GM12878 (cell line): ENCODE results near the gene FAM118A. TPM values are rescaled to one million over a fixed set of nuclear protein-coding genes. Genes with fewer than 3 reads are reported as not detected.
A peak's percentile ranks its signal among the peaks of the same experiment; 100 is the strongest.

Source experiments
- CTCF ChIP-seq, 3 experiments: IDR thresholded peaks in 2 of 3; conservative IDR thresholded peaks in 1 of 3; 2 replicates each; pipeline ENCODE4 v1.5.1; 2011; ENCODE audit warnings: low read depth in 3 of 3, low read length in 3 of 3, mild to moderate bottlenecking in 3 of 3, control low read depth in 2 of 3, moderate library complexity in 2 of 3, inconsistent platforms in 1 of 3, mixed read lengths in 1 of 3; ENCODE audit not compliant: control insufficient read depth in 2 of 3, insufficient read depth in 1 of 3; ENCODE audit errors: extremely low read depth in 1 of 3
- JUNB ChIP-seq: IDR thresholded peaks from 2 replicates; pipeline ENCODE4 v1.6.1; 2016; ENCODE audit warnings: antibody characterized with exemption, mild to moderate bottlenecking
- KAT2A ChIP-seq: conservative IDR thresholded peaks from 2 replicates; pipeline ENCODE4 v1.6.1; 2011; ENCODE audit warnings: low read depth, low read length; ENCODE audit not compliant: control insufficient read depth
- NFXL1 ChIP-seq: fragments of 450-650 bp; IDR thresholded peaks from 2 replicates; pipeline ENCODE4 v1.6.1; 2017; ENCODE audit warnings: antibody characterized with exemption, mild to moderate bottlenecking, borderline replicate concordance
- NR2F1 ChIP-seq: fragments of 450-650 bp; conservative IDR thresholded peaks from 2 replicates; pipeline ENCODE4 v1.6.1; 2017; ENCODE audit warnings: mild to moderate bottlenecking
- RELA ChIP-seq: fragments of 450-650 bp; IDR thresholded peaks from 2 replicates; pipeline ENCODE4 v1.8.0; 2014; ENCODE audit warnings: borderline replicate concordance; ENCODE audit not compliant: partially characterized antibody
- REST ChIP-seq: IDR thresholded peaks from 2 replicates; pipeline ENCODE4 v1.6.1; 2012; ENCODE audit warnings: mild to moderate bottlenecking, low read depth, low read length
- SIX5 ChIP-seq: IDR thresholded peaks from 2 replicates; pipeline ENCODE4 v1.6.1; 2011; ENCODE audit warnings: mild to moderate bottlenecking, low read depth, low read length, moderate library complexity; ENCODE audit not compliant: severe bottlenecking
- SRF ChIP-seq, 2 experiments: IDR thresholded peaks; 2 replicates each; pipeline ENCODE4 v1.6.1; 2011; ENCODE audit warnings: low read depth in 2 of 2, low read length in 2 of 2, mild to moderate bottlenecking in 1 of 2, moderate library complexity in 1 of 2
- STAT1 ChIP-seq: fragments of 450-650 bp; conservative IDR thresholded peaks from 2 replicates; pipeline ENCODE4 v1.6.1; 2014; ENCODE audit warnings: antibody characterized with exemption, mild to moderate bottlenecking
- TBL1XR1 ChIP-seq: IDR thresholded peaks from 2 replicates; pipeline ENCODE4 v1.6.1; 2012; ENCODE audit warnings: low read depth, low read length, improper control_type of control experiment
- TCF3 ChIP-seq: IDR thresholded peaks from 2 replicates; pipeline ENCODE4 v1.6.1; 2012; ENCODE audit warnings: low read depth, mild to moderate bottlenecking, low read length, borderline replicate concordance; ENCODE audit not compliant: insufficient read depth
- YBX1 ChIP-seq: fragments of 450-650 bp; IDR thresholded peaks from 2 replicates; pipeline ENCODE4 v1.6.1; 2016; ENCODE audit warnings: antibody characterized with exemption
- ZBED1 ChIP-seq: IDR thresholded peaks from 2 replicates; pipeline ENCODE4 v1.6.1; 2016; ENCODE audit warnings: borderline replicate concordance
- ZBTB4 ChIP-seq: fragments of 450-650 bp; formaldehyde crosslinking; IDR thresholded peaks from 2 replicates; pipeline ENCODE4 v1.4.0; 2022; ENCODE audit warnings: mild to moderate bottlenecking, moderate library complexity
- ZNF622 ChIP-seq: fragments of 450-650 bp; IDR thresholded peaks from 2 replicates; pipeline ENCODE4 v1.6.1; 2017; ENCODE audit warnings: mild to moderate bottlenecking, inconsistent platforms
- polyA plus RNA-seq, 11 experiments: library from polyadenylated mRNA; depleted of rRNA in 4 of 11; unstranded in 6 of 11; stranded (reverse) in 5 of 11; fragments of >200 nt; fragmentation: Nextera tagmentation in 4 of 11; fragmentation: Illumina TruSeq in 1 of 11; extraction: Ambion mirVana in 4 of 11; extraction: Trizol in 1 of 11; gene quantifications; 1 replicate in 1 of 11; 2 replicates in 10 of 11; pipeline versions ENCODE4 v1.2.1 to v1.2.3, GENCODE V29; 2011 to 2016; ENCODE audit warnings: inconsistent platforms in 2 of 11, missing spikeins in 2 of 11, low read depth in 1 of 11
- total RNA-seq, 4 experiments: library from RNA; depleted of rRNA in 3 of 4; stranded (reverse); fragments of >200 nt in 3 of 4; fragmentation: Illumina TruSeq in 1 of 4; extraction: Trizol in 1 of 4; gene quantifications; 2 replicates each; pipeline versions ENCODE4 v1.2.1 to v1.2.3, GENCODE V29; 2013 to 2021
- TF ChIP-seq, protein P1 (sequence below): fragments of 450-650 bp; IDR thresholded peaks from 2 replicates; pipeline ENCODE4 v1.6.1; 2017; ENCODE audit warnings: antibody characterized with exemption, mild to moderate bottlenecking, moderate library complexity

FAM118A gene
- total and polyA plus RNA-seq, 10 of the 15 experiments (the other 5 are each of a cell fraction or from before 2014, with no cell fraction given), result 17.4 to 332 (median 56.6) TPM

DNA sequence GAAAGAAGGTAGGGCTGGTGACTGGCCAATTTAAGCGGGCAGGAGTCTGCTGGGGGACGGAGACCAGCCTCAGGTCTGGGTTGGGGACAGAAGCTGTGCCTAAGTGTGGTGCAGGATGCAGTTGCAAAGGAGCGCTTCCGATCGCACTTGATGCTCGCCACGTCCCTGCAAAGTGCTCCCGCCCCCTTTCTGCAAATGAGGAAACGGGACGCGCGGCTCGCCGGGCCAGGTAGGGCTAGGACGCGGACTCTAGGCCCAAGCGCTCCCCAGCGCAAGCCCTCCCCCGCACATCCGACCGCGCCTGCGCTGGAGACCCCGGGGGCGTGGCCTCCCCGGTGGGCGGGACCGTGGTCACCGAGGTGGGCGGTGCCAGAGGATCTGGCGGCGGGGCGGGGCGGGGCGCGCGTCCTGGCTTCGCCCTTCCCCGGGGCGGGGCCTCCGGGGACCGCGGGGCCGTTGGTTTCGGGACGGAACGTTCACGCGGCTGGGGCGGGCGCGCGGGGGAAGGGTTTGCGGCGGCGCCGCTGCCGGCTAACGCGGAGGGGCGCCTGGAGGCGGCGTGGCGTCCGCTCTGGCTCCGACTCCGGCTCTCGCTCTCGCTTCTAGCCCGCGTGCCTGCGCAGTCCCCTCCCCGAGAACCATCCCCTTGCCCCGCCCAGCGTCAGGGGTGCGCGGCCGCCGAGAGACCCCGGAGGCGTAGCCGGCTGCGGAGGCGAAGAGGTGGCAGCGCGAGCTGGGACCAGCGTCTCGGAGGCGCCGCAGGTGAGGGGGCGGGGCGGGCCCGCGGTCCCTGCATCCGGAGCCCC, at the start of gene FAM118A (continued):
- TF ChIP-seq TCF3 (peak; percentile 55; the same call in 1 of the 2 replicates), SRF (IDR thresholded peaks at IDR 0.05; ENCODE audit: low read depth in 2 of 2, low read length in 2 of 2) (peak; percentile 2 to 58; a peak in 1 of 4 replicates), STAT1 (no peak), SIX5 (no peak), YBX1 (no peak), RELA (no peak), REST (no peak), ZBED1 (no peak), NR2F1 (peak; percentile 44; the same call in 1 of the 2 replicates), JUNB (no peak), KAT2A (no peak), TBL1XR1 (peak; percentile 39; the same call in 1 of the 2 replicates), CTCF (IDR thresholded peaks at IDR 0.05 in 2 of 3, conservative IDR thresholded peaks at IDR 0.05 in 1 of 3; ENCODE audit: control insufficient read depth in 2 of 3, extremely low read depth in 1 of 3, insufficient read depth in 1 of 3, low read depth in 3 of 3, low read length in 3 of 3) (peak in 1 of 3 experiments; percentile 10; a peak in 1 of 6 replicates), NFXL1 (no peak), ZBTB4 (CRISPR knock-in tag) (no peak), ZNF622 (no peak)
- TF ChIP-seq, protein P1, sequence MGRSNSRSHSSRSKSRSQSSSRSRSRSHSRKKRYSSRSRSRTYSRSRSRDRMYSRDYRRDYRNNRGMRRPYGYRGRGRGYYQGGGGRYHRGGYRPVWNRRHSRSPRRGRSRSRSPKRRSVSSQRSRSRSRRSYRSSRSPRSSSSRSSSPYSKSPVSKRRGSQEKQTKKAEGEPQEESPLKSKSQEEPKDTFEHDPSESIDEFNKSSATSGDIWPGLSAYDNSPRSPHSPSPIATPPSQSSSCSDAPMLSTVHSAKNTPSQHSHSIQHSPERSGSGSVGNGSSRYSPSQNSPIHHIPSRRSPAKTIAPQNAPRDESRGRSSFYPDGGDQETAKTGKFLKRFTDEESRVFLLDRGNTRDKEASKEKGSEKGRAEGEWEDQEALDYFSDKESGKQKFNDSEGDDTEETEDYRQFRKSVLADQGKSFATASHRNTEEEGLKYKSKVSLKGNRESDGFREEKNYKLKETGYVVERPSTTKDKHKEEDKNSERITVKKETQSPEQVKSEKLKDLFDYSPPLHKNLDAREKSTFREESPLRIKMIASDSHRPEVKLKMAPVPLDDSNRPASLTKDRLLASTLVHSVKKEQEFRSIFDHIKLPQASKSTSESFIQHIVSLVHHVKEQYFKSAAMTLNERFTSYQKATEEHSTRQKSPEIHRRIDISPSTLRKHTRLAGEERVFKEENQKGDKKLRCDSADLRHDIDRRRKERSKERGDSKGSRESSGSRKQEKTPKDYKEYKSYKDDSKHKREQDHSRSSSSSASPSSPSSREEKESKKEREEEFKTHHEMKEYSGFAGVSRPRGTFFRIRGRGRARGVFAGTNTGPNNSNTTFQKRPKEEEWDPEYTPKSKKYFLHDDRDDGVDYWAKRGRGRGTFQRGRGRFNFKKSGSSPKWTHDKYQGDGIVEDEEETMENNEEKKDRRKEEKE, result no peak
